Esophagus muscularis mucosa (tissue), 4 donors: ENCODE measurements around the gene BNC2. TPM values are rescaled to one million over a fixed set of nuclear protein-coding genes. Genes with fewer than 3 reads are reported as not detected.
A peak's percentile ranks its signal among the peaks of the same experiment; 100 is the strongest.

Experiments
- DNase-seq: peaks from one replicate; pipeline ENCODE4 v3.0.0-alpha.2; 2017; ENCODE audit errors: extremely low spot score
- H3K27ac ChIP-seq, 4 donors: fragments of 200-600 bp; sonication (generic); replicated peaks in 1 of 4; 1 replicate in 3 of 4; 2 replicates in 1 of 4; pipeline ENCODE4 v1.5.1; 2016 to 2019; ENCODE audit warnings: mild to moderate bottlenecking in 1 of 4
- H3K27me3 ChIP-seq, 4 donors: fragments of 200-600 bp; sonication (generic); one replicate each; pipeline versions ENCODE4 v1.5.1 to v1.6.0; 2016 to 2019
- H3K36me3 ChIP-seq, 4 donors: fragments of 200-600 bp; sonication (generic); one replicate each; pipeline ENCODE4 v1.5.1; 2016 to 2019
- H3K4me1 ChIP-seq, 4 donors: fragments of 200-600 bp; sonication (generic); one replicate each; pipeline ENCODE4 v1.5.1; 2016 to 2019
- H3K4me3 ChIP-seq, 4 donors: fragments of 200-600 bp; sonication (generic); 1 replicate in 2 of 4; 2 replicates in 2 of 4; pipeline ENCODE4 v1.5.1; 2016 to 2019; ENCODE audit warnings: mild to moderate bottlenecking in 4 of 4, moderate library complexity in 1 of 4
- H3K9me3 ChIP-seq, 4 donors: fragments of 200-600 bp; sonication (generic); 1 replicate in 3 of 4; 2 replicates in 1 of 4; pipeline ENCODE4 v1.5.1; 2016 to 2019
- EP300 ChIP-seq: sonication (generic); formaldehyde crosslinking; IDR thresholded peaks from one replicate; pipeline ENCODE4 v1.6.1; 2017; ENCODE audit warnings: antibody characterized with exemption
- POLR2A ChIP-seq: fragments of 450-650 bp; IDR thresholded peaks from one replicate; pipeline ENCODE4 v1.6.1; 2017; ENCODE audit warnings: antibody characterized with exemption, moderate library complexity, mild to moderate bottlenecking, low read depth
- POLR2AphosphoS5 ChIP-seq, 2 donors: sonication (generic); formaldehyde crosslinking; IDR thresholded peaks; one replicate each; pipeline ENCODE4 v1.6.1; 2017; ENCODE audit warnings: antibody characterized with exemption in 2 of 2
- WGBS: methylation state at CpG from one replicate; pipeline ENCODE4 v1.1.5; 2018; 5-methylcytosine and 5-hydroxymethylcytosine counted together
- intact Hi-C: fragments of 100-400 bp; cut with DNase I; formaldehyde crosslinking; loops from one replicate; pipeline ENCODE4 v1.15.1; 2023
- total RNA-seq, 4 donors: library from RNA; depleted of rRNA; stranded (reverse); fragments of >200 nt; gene quantifications; one replicate each; pipeline versions ENCODE4 v1.1.0 to v1.2.1, GENCODE V29; 2016
- TF ChIP-seq, protein P1 (sequence below), 3 experiments: fragments of 200-600 bp in 2 of 3; fragments of 450-650 bp in 1 of 3; sonication (generic) in 2 of 3; IDR thresholded peaks; one replicate each; pipeline ENCODE4 v1.5.1; 2017 to 2019; ENCODE audit warnings: antibody characterized with exemption in 3 of 3, mild to moderate bottlenecking in 2 of 3, moderate library complexity in 1 of 3

The BNC2 gene
- total RNA-seq, 4 donors from 2014 or later = 95.3 to 138 (median 123) TPM

GRCh38 chr9:16469184-16469583 lies 401.3 kb downstream of the BNC2 start:
- DNase-seq = no peak
- TF ChIP-seq EP300 (no peak), POLR2AphosphoS5 (IDR thresholded peaks at IDR 0.05) (no peak), POLR2A (no peak)
- TF ChIP-seq, protein P1, sequence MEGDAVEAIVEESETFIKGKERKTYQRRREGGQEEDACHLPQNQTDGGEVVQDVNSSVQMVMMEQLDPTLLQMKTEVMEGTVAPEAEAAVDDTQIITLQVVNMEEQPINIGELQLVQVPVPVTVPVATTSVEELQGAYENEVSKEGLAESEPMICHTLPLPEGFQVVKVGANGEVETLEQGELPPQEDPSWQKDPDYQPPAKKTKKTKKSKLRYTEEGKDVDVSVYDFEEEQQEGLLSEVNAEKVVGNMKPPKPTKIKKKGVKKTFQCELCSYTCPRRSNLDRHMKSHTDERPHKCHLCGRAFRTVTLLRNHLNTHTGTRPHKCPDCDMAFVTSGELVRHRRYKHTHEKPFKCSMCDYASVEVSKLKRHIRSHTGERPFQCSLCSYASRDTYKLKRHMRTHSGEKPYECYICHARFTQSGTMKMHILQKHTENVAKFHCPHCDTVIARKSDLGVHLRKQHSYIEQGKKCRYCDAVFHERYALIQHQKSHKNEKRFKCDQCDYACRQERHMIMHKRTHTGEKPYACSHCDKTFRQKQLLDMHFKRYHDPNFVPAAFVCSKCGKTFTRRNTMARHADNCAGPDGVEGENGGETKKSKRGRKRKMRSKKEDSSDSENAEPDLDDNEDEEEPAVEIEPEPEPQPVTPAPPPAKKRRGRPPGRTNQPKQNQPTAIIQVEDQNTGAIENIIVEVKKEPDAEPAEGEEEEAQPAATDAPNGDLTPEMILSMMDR (IDR thresholded peaks at IDR 0.05) = no peak
- Histone ChIP-seq H3K36me3 (no peaks in the 10 kb centered on the region), H3K4me3 (no peak overlapping the region), H3K4me1 (no peaks in the 10 kb centered on the region), H3K9me3 (no peaks in the 10 kb centered on the region), H3K27ac (no peak overlapping the region), H3K27me3 (no peaks in the 10 kb centered on the region)
- WGBS = 86% methylated on average over 4 of the region's 4 CpGs
- intact Hi-C loops = no loop called here

DNA sequence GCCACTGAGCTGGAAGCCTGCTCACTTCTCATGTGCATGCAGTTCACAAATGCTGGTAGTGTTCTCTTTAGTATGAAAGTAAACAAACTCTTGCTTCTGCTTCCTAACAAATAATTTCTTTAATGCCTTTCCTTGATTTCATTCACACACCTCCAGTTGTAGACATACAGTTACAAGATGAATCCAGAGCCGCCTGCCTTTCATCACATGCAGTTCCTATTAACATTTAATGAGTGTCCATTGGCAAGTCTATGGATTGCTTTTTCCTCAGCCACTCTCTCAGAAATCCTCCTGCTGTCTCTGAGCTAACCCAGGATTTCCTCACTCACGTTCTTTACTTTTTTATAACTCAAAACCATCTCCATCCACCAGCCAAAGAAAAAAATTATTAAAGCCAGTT lies 408.6 kb downstream of the BNC2 start:
- no peaks in the 10 kb centered on the region for H3K27me3 ChIP-seq
- H3K4me1 ChIP-seq = peaks cover 0 to 39% (median 34%) of the 10 kb centered on the region in 4 donors
- no peaks in the 10 kb centered on the region for H3K36me3 ChIP-seq
- H3K9me3 ChIP-seq = no peaks in the 10 kb centered on the region
- peak overlapping the region in 2 of 4 donors; percentile 5 to 43 for H3K27ac ChIP-seq
- H3K4me3 ChIP-seq = no peak overlapping the region
- 43% methylated on average over 2 of the region's 2 CpGs for WGBS
- intact Hi-C loops = no loop called here
- DNase-seq = no peak
- TF ChIP-seq, protein P1 (IDR thresholded peaks at IDR 0.05) = no peak
- TF ChIP-seq EP300 (no peak), POLR2AphosphoS5 (IDR thresholded peaks at IDR 0.05) (no peak), POLR2A (no peak)

DNA sequence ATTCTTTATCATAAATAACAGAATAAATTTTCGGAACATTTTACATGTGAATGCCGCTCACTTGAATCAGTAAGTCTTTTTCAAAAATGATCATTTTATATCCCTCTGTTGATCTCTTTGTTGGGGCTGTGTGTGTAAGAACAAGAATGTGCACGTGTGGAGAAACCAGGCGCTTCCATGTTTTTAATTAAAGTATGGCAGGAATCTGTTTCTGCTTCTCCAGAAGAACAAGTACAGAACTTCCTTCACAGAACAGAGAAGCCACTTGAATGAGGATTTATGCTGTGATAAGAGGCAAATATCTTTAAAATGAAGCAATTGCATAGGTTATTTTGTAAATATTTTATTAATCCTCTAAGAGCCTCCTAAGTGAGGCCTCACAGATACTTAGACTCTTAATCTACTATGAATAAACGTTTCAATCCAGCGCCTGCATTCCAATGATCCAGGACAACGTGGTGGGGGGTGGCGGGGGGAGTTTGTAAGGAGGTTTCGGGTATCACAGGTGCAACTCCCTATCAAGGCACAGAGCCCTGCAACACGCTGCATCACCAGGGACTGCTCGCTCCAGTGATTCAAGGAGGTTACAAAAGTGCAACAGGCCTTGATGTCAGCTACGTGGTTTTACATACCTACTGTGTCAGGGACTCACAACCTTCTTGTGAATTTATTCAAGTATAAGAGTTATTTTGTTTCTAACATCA lies 409.2 kb downstream of the BNC2 start:
- peaks cover 0 to 39% (median 35%) of the 10 kb centered on the region in 4 donors for H3K4me1 ChIP-seq
- 72% methylated on average over 12 of the region's 12 CpGs for WGBS
- TF ChIP-seq, protein P1 (IDR thresholded peaks at IDR 0.05) = no peak
- TF ChIP-seq POLR2AphosphoS5 (IDR thresholded peaks at IDR 0.05) = no peak
- TF ChIP-seq EP300 = no peak
- no peak for TF ChIP-seq POLR2A
- H3K36me3 ChIP-seq = no peaks in the 10 kb centered on the region
- H3K27me3 ChIP-seq = no peaks in the 10 kb centered on the region
- H3K9me3 ChIP-seq = no peaks in the 10 kb centered on the region
- intact Hi-C loops = no loop called here
- H3K4me3 ChIP-seq = no peak overlapping the region
- H3K27ac ChIP-seq = peak overlapping the region in 1 of 4 donors; percentile 43
- no peak for DNase-seq

DNA sequence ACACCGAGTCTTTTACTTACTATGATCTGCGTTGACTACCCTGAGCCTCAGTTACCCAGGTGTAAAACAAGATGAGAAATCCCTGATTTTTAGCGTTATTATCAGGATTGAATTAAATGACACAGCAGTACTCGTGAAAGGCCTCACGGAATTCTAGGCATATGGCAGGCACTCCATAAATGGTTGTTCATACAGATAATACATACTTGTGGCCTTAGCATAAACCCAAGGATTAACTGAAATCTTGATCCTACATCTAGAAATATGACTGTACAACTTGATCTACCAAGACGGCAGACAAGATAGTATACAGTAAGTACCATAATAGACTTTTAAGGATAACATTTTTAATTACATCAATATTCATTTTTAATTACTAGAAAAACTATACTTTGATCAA lies 409.8 kb downstream of the BNC2 start:
- no peak for TF ChIP-seq EP300
- TF ChIP-seq, protein P1 (IDR thresholded peaks at IDR 0.05) = no peak
- TF ChIP-seq POLR2A = no peak
- TF ChIP-seq POLR2AphosphoS5 (IDR thresholded peaks at IDR 0.05) = no peak
- Histone ChIP-seq H3K4me3 (no peak overlapping the region), H3K9me3 (no peaks in the 10 kb centered on the region), H3K36me3 (no peaks in the 10 kb centered on the region), H3K27ac (no peak overlapping the region), H3K4me1 (peaks cover 0 to 40% (median 35%) of the 10 kb centered on the region in 4 donors), H3K27me3 (no peaks in the 10 kb centered on the region)
- 94% methylated on average over 6 of the region's 6 CpGs for WGBS
- intact Hi-C loops = no loop called here
- DNase-seq = no peak
